T-helper 1 cell (primary cell): ENCODE measurements around the gene GRAMD2A.
A peak's percentile ranks its signal among the peaks of the same experiment; 100 is the strongest.

ENCODE experiments used
- DNase-seq, 5 donors: peaks; one replicate each; pipeline ENCODE4 v3.0.0-alpha.2; 2012 to 2020

GRAMD2A gene

GRCh38 chr15:72128359-72128758 lies 69.2 kb downstream of the GRAMD2A start:
- DNase-seq, result no peak

GRCh38 chr15:72127724-72128322 lies 69.8 kb downstream of the GRAMD2A start:
- no peak for DNase-seq

- no peak for DNase-seq
Measured at GRCh38 chr15:72124218-72124617, 73.4 kb downstream of the GRAMD2A start.

GRCh38 chr15:72118017-72118978 lies 79.3 kb downstream of the GRAMD2A start, which contains the start of the genes MYO9A and SENP8:
MYO9A (minus strand) TSS chr15:72118150; CDS start chr15:72046563, 71,587 bp downstream.
SENP8 (plus strand) TSS chr15:72118403; CDS start chr15:72139624, 21,221 bp downstream.
- DNase-seq, result peak; percentile 97 to 99 (median 98)

GRCh38 chr15:72117486-72118016 lies 80.0 kb downstream of the GRAMD2A start:
- peak; percentile 32 to 75 (median 59) for DNase-seq

- peak in 1 of 5 donors; percentile 4 for DNase-seq
Measured at GRCh38 chr15:72116731-72117485, 80.7 kb downstream of the GRAMD2A start.

- DNase-seq, result no peak
Measured at GRCh38 chr15:72113347-72114031, 84.1 kb downstream of the GRAMD2A start.

GRCh38 chr15:72112805-72113204 lies 84.8 kb downstream of the GRAMD2A start:
- DNase-seq, result no peak

GRCh38 chr15:72112116-72112515 lies 85.5 kb downstream of the GRAMD2A start:
- no peak for DNase-seq

- DNase-seq, result no peak
Measured at GRCh38 chr15:72110355-72110754, 87.2 kb downstream of the GRAMD2A start.
